NOMO-1 treated with DMSO at 0.1 percent for 48 hours (cell line): ENCODE data around the gene CELF1.
"Not testable (repeated sequence)": the region's sequence is repeated elsewhere in the genome, so short reads cannot be mapped to it uniquely, and the experiment has no call there.

ENCODE experiments used
- DNase-seq: peaks from one replicate; lab custom pipeline; 2025; ENCODE audit not compliant: unreplicated experiment; lab: John Stamatoyannopoulos, UW

The CELF1 gene

GRCh38 chr11:47577460-47578041 is 24.6 kb upstream of the CELF1 start:
- no peak for DNase-seq

- no peak for DNase-seq
These were observed 20.4 kb upstream of the CELF1 start for GRCh38 chr11:47573321-47573720.

DNA sequence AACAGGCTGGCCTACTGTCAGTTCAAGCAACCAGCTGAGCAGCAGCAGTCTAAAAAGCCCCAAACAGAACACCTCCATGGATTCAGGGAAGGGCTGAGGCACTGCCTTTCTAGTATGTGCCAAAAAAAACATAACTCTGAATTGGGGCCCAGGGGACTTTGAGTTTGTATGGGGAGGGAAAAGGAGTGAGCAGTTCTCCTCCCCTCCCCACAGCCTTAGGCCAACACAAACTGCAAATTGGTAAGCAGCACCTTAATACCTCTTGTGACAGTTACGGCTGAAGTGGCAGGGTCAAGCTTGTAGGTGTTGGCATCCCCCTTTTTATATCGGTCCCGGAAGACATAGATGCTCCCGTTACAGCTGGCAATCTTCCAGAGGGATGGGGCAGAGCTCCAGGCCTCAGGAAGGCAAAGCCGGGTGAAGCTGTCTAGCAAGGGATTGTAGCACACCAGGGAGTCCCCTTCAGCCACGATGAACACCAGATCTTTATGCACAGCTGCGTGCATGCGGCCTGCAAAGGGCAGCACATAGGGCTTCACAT is 19.9 kb upstream of the CELF1 start:
- no peak for DNase-seq

DNA sequence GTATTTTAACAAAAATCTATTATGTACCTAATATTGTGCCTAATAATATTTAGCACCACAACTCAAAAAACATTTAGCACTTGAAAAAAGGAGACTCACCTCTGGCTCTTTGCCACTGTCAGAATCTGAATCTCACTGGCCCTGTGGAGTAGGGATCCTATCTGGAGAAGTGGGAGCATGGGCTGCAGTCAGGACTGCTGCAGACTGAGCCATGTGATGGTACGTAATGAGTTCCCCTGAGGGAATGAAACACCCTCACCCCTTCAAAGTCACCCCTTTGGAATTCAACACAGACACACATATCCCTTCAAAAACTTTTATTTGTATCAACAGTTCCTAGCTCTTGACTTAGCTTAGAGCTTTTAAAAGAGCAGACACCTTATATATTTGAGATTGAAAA is 19.0 kb upstream of the CELF1 start:
- DNase-seq, result no peak

GRCh38 chr11:47571357-47571729 is 18.4 kb upstream of the CELF1 start:
- no peak for DNase-seq

- DNase-seq, result no peak
These were observed 17.9 kb upstream of the CELF1 start for GRCh38 chr11:47570651-47571356.

DNA sequence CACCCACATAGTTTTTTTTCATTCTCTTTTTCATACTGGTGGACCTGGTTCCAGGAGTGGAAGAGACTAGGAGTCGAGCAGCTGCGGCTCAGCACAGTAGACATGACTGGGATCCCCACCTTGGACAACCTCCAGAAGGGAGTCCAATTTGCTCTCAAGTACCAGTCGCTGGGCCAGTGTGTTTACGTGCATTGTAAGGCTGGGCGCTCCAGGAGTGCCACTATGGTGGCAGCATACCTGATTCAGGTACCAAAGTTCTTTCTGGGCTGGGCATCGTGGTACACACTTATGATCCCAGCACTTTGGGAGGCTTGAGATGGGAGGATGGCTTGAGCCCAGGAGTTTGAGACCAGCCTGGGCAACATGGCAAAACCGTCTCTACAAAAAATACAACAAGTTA is 16.7 kb upstream of the CELF1 start:
- no peak for DNase-seq

- no peak for DNase-seq
These were observed 13.3 kb upstream of the CELF1 start for GRCh38 chr11:47566149-47566698.

GRCh38 chr11:47565340-47566148 is 12.6 kb upstream of the CELF1 start, which contains the start of gene PTPMT1:
Gene PTPMT1 (plus strand): TSS chr11:47565599. CDS start chr11:47565623, 24 bp downstream.
- DNase-seq, result peak; percentile 60

- DNase-seq, result no peak
These were observed 12.0 kb upstream of the CELF1 start for GRCh38 chr11:47564933-47565339.

DNA sequence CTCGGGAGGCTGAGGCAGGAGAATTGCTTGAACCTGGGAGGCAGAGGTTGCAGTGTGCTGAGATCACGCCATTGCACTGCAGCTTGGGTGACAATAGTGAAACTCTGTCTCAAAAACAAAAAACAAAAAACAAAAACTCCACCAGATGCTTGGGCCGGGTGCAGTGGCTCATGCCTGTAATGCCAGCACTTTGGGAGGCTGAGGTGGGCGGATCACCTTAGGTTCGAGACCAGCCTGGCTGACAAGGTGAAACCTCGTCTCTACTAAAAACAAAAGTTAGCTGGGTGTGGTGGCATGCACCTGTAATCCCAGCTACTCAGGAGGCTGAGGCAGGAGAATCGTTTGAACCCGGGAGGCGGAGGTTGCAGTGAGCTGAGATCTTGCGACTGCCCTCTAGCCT is 11.4 kb upstream of the CELF1 start:
- DNase-seq, result not testable (repeated sequence)

DNA sequence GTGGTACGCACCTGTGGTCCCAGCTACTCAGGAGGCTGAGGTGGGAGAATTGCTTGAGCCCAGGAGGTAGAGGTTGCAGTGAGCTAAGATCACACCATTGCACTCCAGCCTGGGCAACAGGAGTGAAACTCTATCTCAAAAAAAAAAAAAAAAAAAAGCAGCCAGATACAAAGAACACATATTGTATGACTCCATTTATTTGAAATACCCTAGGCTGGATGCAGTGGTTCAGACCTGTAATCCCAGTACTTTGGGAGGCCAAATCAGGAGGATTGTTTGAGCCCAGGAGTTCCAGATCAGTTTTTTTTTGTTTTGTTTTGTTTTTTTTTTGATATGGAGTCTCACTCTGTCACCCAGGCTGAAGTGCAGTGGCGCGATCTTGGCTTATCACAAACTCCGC is 9.5 kb upstream of the CELF1 start:
- DNase-seq, result not testable (repeated sequence)

- peak; percentile 36 for DNase-seq
These were observed 7.5 kb upstream of the CELF1 start for GRCh38 chr11:47560426-47560825.

DNA sequence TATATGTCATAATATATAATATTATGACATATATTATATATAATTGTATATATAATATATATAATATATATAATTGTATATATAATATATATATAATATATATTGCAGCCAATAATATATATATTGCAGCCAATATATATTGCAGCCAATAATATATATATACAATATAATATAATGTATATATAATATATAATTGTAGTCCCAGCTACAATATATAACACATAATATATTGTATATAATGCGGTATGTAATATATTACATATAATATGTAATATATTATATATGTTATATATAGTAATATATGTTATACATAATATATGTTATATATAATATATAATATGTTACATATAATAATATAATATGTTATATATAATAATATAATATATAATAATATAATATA is 5.8 kb upstream of the CELF1 start:
- no peak for DNase-seq

GRCh38 chr11:47557004-47557403 is 4.1 kb upstream of the CELF1 start:
- not testable (repeated sequence) for DNase-seq

DNA sequence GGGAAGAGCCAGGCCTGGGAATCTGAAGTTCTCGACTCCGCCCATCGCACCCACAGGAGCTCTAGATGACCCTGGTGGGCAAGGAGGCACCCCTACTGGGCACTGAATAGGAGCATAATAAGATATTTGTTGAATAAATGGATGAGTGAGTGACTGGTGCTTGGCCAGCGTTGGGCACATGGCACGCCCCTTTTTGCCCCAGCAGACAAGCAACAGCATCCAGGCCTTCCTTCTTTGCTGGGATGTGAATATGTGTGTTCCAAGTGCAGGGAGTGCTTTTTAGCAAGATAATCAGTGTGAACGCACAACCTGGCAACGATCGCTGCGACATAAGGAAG is 443 bp upstream of the CELF1 start:
- no peak for DNase-seq

GRCh38 chr11:47552056-47552565 is 821 bp downstream of the CELF1 start:
- peak; percentile 15 for DNase-seq

GRCh38 chr11:47551086-47551485 is 1.8 kb downstream of the CELF1 start:
- peak; percentile 39 for DNase-seq

DNA sequence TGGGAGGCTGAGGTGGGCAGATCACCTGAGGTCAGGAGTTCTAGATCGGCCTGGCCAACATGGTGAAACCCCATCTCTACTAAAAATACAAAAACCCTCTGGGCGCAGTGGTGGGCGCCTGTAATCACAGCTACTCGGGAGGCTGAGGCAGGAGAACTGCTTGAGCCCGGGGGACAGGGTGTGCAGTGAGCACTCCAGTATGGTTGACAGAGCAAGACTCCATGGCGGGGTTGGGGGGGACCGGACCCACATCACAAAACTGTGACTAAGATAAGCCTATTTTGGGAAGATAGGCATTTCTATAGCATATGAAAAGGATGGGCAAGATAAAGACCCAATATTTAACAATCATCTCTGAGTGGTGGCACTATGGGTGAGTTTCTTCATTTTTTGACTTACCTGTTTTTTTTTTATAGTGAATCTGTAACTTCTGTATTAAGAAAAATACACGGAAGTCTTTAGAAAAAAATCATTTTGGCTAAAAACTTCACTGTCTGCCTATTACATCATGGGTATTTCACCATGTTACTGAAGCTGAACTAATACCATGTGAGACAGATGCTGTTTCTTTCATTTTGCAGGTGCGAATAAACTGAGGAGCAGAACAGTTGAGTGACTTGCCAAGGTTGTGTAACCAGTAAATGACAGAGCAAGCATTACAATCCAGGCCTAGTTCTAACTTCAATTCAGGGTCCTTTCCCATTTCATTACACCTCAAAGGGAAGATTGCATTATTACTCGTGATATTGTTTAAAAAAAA is 2.5 kb downstream of the CELF1 start:
- peak; percentile 36 for DNase-seq

GRCh38 chr11:47546274-47546673 is 6.7 kb downstream of the CELF1 start:
- not testable (repeated sequence) for DNase-seq

GRCh38 chr11:47545298-47545697 is 7.6 kb downstream of the CELF1 start:
- no peak for DNase-seq
